HCT116 (cell line): ENCODE results near the gene TMEM145. TPM values are rescaled to one million over a fixed set of nuclear protein-coding genes. Genes with fewer than 3 reads are reported as not detected.

ENCODE experiments used
- ATAC-seq: fragments of 200-7000 bp; cut with Tn5 transposase; 2 replicates; pipeline ENCODE4 v1.9.1; 2020; ENCODE audit warnings: mild to moderate bottlenecking, moderate library complexity
- BruUV-seq: library from RNA; stranded (reverse); fragments of 400-500 nt; replicated peaks from 2 replicates; lab custom pipeline; 2021; lab: Mats Ljungman, UMichigan
- CTCF ChIA-PET: fragments of 300-600 bp; sonication (Branson Sonifier 250); formaldehyde crosslinking; loops from one replicate; lab custom pipeline; 2021; ENCODE audit warnings: antibody characterized with exemption; lab: Charles Lee
- POLR2A ChIA-PET: fragments of 300-600, 350-600 bp; sonication (Branson Sonifier 250); formaldehyde crosslinking; loops from one replicate; lab custom pipeline; 2021; ENCODE audit warnings: antibody characterized with exemption; lab: Charles Lee
- RAD21 ChIA-PET, 2 experiments: fragments of 300-600 bp; sonication (Branson Sonifier 250); formaldehyde crosslinking; loops; one replicate each; lab custom pipeline; 2023; ENCODE audit warnings: low total read pairs in 2 of 2; ENCODE audit not compliant: uncharacterized antibody in 2 of 2, unreplicated experiment in 2 of 2, low non-redundant PET in 1 of 2; lab: Charles Lee
- DNase-seq: peaks from one replicate; pipeline ENCODE4 v3.0.0-alpha.2; 2010; ENCODE audit warnings: low read depth, low spot score
- H2AFZ ChIP-seq: fragments of 200-600 bp; shearing (Covaris generic), sonication (generic); 2 replicates; pipeline ENCODE4 v1.6.1; 2017; ENCODE audit warnings: low read depth, mixed run types, mixed read lengths, antibody characterized with exemption, low read length; ENCODE audit not compliant: poor library complexity, severe bottlenecking
- H3K27ac ChIP-seq: 2 replicates; pipeline ENCODE4 v1.5.1; 2012; ENCODE audit warnings: low read depth, low read length
- H3K27me3 ChIP-seq: fragments of 200-600 bp; sonication (generic); 2 replicates; pipeline ENCODE4 v1.6.1; 2016; ENCODE audit warnings: mixed run types, low read length, mixed read lengths; ENCODE audit not compliant: insufficient read depth
- H3K36me3 ChIP-seq, 2 experiments: fragments of 200-500 bp in 1 of 2; fragments of 200-600 bp in 1 of 2; sonication (Bioruptor generic) in 1 of 2; sonication (generic) in 1 of 2; 2 replicates each; pipeline versions ENCODE4 v1.5.1 to v1.6.1; 2014 to 2016; ENCODE audit warnings: low read length in 2 of 2, inconsistent platforms in 1 of 2, mixed read lengths in 1 of 2, mixed run types in 1 of 2; ENCODE audit not compliant: insufficient read depth in 2 of 2, control insufficient read depth in 1 of 2
- H3K4me1 ChIP-seq, 2 experiments: fragments of 200-600 bp in 1 of 2; sonication (generic) in 1 of 2; 2 replicates each; pipeline versions ENCODE4 v1.5.1 to v1.6.1; 2012 to 2017; ENCODE audit warnings: low read length in 2 of 2, inconsistent platforms in 1 of 2, mild to moderate bottlenecking in 1 of 2, mixed read lengths in 1 of 2, mixed run types in 1 of 2, moderate library complexity in 1 of 2; ENCODE audit not compliant: insufficient read depth in 2 of 2, control insufficient read depth in 1 of 2
- H3K4me2 ChIP-seq: fragments of 200-600 bp; sonication (generic); 2 replicates; pipeline ENCODE4 v1.6.1; 2017; ENCODE audit warnings: mixed run types, low read length, mixed read lengths
- H3K4me3 ChIP-seq, 2 experiments: fragments of 200-600 bp in 1 of 2; sonication (generic) in 1 of 2; replicated peaks in 1 of 2; 2 replicates each; pipeline ENCODE4 v1.5.1; 2011 to 2016; ENCODE audit warnings: low read length in 2 of 2, control low read depth in 1 of 2, low read depth in 1 of 2, mild to moderate bottlenecking in 1 of 2, mixed read lengths in 1 of 2, mixed run types in 1 of 2
- H3K79me2 ChIP-seq: fragments of 200-600 bp; sonication (generic); 2 replicates; pipeline ENCODE4 v1.6.1; 2017; ENCODE audit warnings: mild to moderate bottlenecking, mixed run types, low read length, moderate library complexity, mixed read lengths; ENCODE audit not compliant: insufficient read depth
- H3K9ac ChIP-seq: fragments of 200-600 bp; sonication (generic); 2 replicates; pipeline ENCODE4 v1.6.1; 2016; ENCODE audit warnings: low read length, mixed read lengths
- H3K9me2 ChIP-seq: fragments of 200-600 bp; sonication (generic), shearing (Covaris generic); 2 replicates; pipeline ENCODE4 v1.6.1; 2017; ENCODE audit warnings: mixed run types, mild to moderate bottlenecking, moderate library complexity; ENCODE audit not compliant: insufficient read depth
- H3K9me3 ChIP-seq, 2 experiments: fragments of 200-500 bp in 1 of 2; fragments of 200-600 bp in 1 of 2; sonication (Bioruptor generic) in 1 of 2; sonication (generic) in 1 of 2; 2 replicates each; pipeline ENCODE4 v1.6.1; 2014 to 2017; ENCODE audit warnings: low read length in 2 of 2, mixed read lengths in 2 of 2, inconsistent platforms in 1 of 2, low read depth in 1 of 2, mild to moderate bottlenecking in 1 of 2, mixed run types in 1 of 2, moderate library complexity in 1 of 2; ENCODE audit not compliant: control insufficient read depth in 1 of 2, insufficient read depth in 1 of 2
- H4K20me1 ChIP-seq: fragments of 200-600 bp; sonication (generic), shearing (Covaris generic); 2 replicates; pipeline ENCODE4 v1.6.1; 2017; ENCODE audit warnings: mixed run types, mild to moderate bottlenecking, moderate library complexity; ENCODE audit not compliant: insufficient read depth
- CEBPB ChIP-seq: IDR thresholded peaks from 2 replicates; pipeline ENCODE4 v1.6.1; 2012; ENCODE audit warnings: low read depth
- CTCF ChIP-seq, 3 experiments: fragments of 200-600 bp in 1 of 3; sonication (generic) in 1 of 3; IDR thresholded peaks in 2 of 3; conservative IDR thresholded peaks in 1 of 3; 2 replicates each; pipeline ENCODE4 v1.5.1; 2012 to 2017; ENCODE audit warnings: low read depth in 2 of 3, low read length in 2 of 3, antibody characterized with exemption in 1 of 3, borderline replicate concordance in 1 of 3, control low read depth in 1 of 3, mild to moderate bottlenecking in 1 of 3, mixed read lengths in 1 of 3, mixed run types in 1 of 3, moderate library complexity in 1 of 3; ENCODE audit not compliant: insufficient read depth in 1 of 3
- EGR1 ChIP-seq: IDR thresholded peaks from 2 replicates; pipeline ENCODE4 v1.6.1; 2012; ENCODE audit warnings: low read depth
- POLR2A ChIP-seq: IDR thresholded peaks from 2 replicates; pipeline ENCODE4 v1.7.0; 2011; ENCODE audit warnings: borderline replicate concordance; ENCODE audit not compliant: insufficient read depth, insufficient read length; ENCODE audit errors: extremely low read depth
- POLR2AphosphoS5 ChIP-seq: IDR thresholded peaks from 2 replicates; pipeline ENCODE4 v1.6.1; 2011; ENCODE audit warnings: mild to moderate bottlenecking, low read depth, low read length, moderate library complexity
- RAD21 ChIP-seq: IDR thresholded peaks from 2 replicates; pipeline ENCODE4 v1.6.1; 2012; ENCODE audit warnings: low read depth, mild to moderate bottlenecking
- REST ChIP-seq: IDR thresholded peaks from 2 replicates; pipeline ENCODE4 v1.6.1; 2012; ENCODE audit warnings: low read depth
- SP1 ChIP-seq: IDR thresholded peaks from 2 replicates; pipeline ENCODE4 v1.6.1; 2012; ENCODE audit warnings: low read depth
- SRF ChIP-seq: IDR thresholded peaks from 2 replicates; pipeline ENCODE4 v1.6.1; 2012; ENCODE audit warnings: low read depth
- TCF7L2 ChIP-seq: IDR thresholded peaks from 2 replicates; pipeline ENCODE4 v1.7.0; 2011; ENCODE audit warnings: borderline replicate concordance, inconsistent platforms; ENCODE audit not compliant: insufficient read depth, insufficient read length; ENCODE audit errors: extremely low read depth
- ZFX ChIP-seq: fragments of 450-650 bp; IDR thresholded peaks from 2 replicates; pipeline ENCODE4 v1.6.1; 2017
- ZNF274 ChIP-seq: fragments of 200-500 bp; sonication (Bioruptor generic); IDR thresholded peaks from 2 replicates; pipeline ENCODE4 v1.6.1; 2014; ENCODE audit warnings: mild to moderate bottlenecking, low read depth, low read length, inconsistent platforms
- intact Hi-C: fragments of 100-400 bp; cut with micrococcal nuclease; formaldehyde crosslinking; loops from 2 replicates; pipeline ENCODE4 v1.10.0; 2022
- total RNA-seq: library from RNA; stranded (reverse); gene quantifications from one replicate; pipeline ENCODE4 v1.2.1, GENCODE V29; 2021; ENCODE audit not compliant: unreplicated experiment

Gene TMEM145
- total RNA-seq, 1 experiment from 2014 or later, result 7.2 TPM

GRCh38 chr19:42333018-42333417, 19.9 kb downstream of the TMEM145 start:
- ChIA-PET CTCF (interaction anchor here (0.9 kb wide), 1 partner anchor 11 kb away, joined by 3 read pairs; no protein-coding TSS in a partner anchor), RAD21 (no interaction called here), POLR2A (no interaction called here)
- no peaks in the 10 kb centered on the region for H3K4me1 ChIP-seq
- no peaks in the 10 kb centered on the region; the same call in 1 of the 2 replicates for H3K79me2 ChIP-seq
- peaks cover 0 to 2% of the 10 kb centered on the region in 2 experiments; a peak in 2 of 4 replicates for H3K36me3 ChIP-seq
- H3K9me3 ChIP-seq, result no peaks in the 10 kb centered on the region
- no peak for DNase-seq
- no peaks in the 10 kb centered on the region for H3K27me3 ChIP-seq
- intact Hi-C loops, result no loop called here
- no peak overlapping the region for H2AFZ ChIP-seq
- TF ChIP-seq REST (no peak), POLR2A (no peak), CEBPB (no peak), EGR1 (no peak), ZNF274 (no peak), CTCF (IDR thresholded peaks at IDR 0.05 in 2 of 3, conservative IDR thresholded peaks at IDR 0.05 in 1 of 3; ENCODE audit: borderline replicate concordance in 1 of 3, insufficient read depth in 1 of 3, low read depth in 2 of 3, low read length in 2 of 3) (no peak), SP1 (no peak), POLR2AphosphoS5 (no peak), SRF (no peak), ZFX (no peak), TCF7L2 (no peak), RAD21 (no peak)
- H4K20me1 ChIP-seq, result no peaks in the 10 kb centered on the region
- no peak overlapping the region for H3K9ac ChIP-seq
- BruUV-seq, result no TSS peak
- no peaks in the 10 kb centered on the region for H3K9me2 ChIP-seq
- ATAC-seq, result no peak
- H3K4me2 ChIP-seq, result no peak overlapping the region
- no peak overlapping the region for H3K4me3 ChIP-seq
- no peak overlapping the region for H3K27ac ChIP-seq
